Measurements from ENCODE around the gene DLX4.

The DLX4 gene

DNA sequence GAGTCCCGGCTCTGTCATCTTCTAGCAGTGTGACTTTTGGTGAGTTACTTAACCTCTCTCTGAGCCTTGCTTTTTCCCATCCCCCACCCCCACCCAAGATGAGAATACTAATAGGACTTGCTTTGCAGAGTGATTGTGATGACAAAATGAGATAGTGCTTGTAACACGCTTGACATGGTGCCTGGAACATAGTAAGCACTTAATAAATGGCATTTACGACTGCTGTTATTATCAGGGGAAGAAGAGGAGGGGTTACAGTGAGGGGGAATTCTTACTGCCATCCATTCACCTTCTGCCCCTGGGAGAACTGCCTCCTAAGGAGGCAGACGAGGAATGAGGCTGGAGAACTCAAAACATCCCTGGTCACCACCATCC is 7.8 kb downstream of the DLX4 start:
- TF ChIP-seq ARNTL (CRISPR knock-in tag; IDR thresholded peaks at IDR 0.05; ENCODE audit: borderline replicate concordance, low read depth) (no peak), ZFP3 (CRISPR knock-in tag; IDR thresholded peaks at IDR 0.05) (no peak), ZC3H10 (CRISPR knock-in tag; IDR thresholded peaks at IDR 0.05) (no peak), CSDC2 (CRISPR knock-in tag; IDR thresholded peaks at IDR 0.05) (no peak), ZNF565 (CRISPR knock-in tag; conservative IDR thresholded peaks at IDR 0.05; ENCODE audit: low read depth) (no peak), PPARA (CRISPR knock-in tag; IDR thresholded peaks at IDR 0.05; ENCODE audit: borderline replicate concordance) (no peak), CREB5 (CRISPR knock-in tag; IDR thresholded peaks at IDR 0.05; ENCODE audit: low read depth) (no peak), BACH2 (CRISPR knock-in tag; IDR thresholded peaks at IDR 0.05; ENCODE audit: borderline replicate concordance) (no peak), TSHZ2 (CRISPR knock-in tag; IDR thresholded peaks at IDR 0.05) (no peak), ZFP30 (CRISPR knock-in tag; IDR thresholded peaks at IDR 0.05) (no peak), GLIS3 (CRISPR knock-in tag; IDR thresholded peaks at IDR 0.05) (no peak), OSR1 (CRISPR knock-in tag; IDR thresholded peaks at IDR 0.05) (no peak), ESRRG (CRISPR knock-in tag; IDR thresholded peaks at IDR 0.05) (no peak), TCF4 (CRISPR knock-in tag; IDR thresholded peaks at IDR 0.05; ENCODE audit: borderline replicate concordance) (no peak), SNAI2 (CRISPR knock-in tag; IDR thresholded peaks at IDR 0.05) (no peak)
- TF ChIP-seq, protein P1, sequence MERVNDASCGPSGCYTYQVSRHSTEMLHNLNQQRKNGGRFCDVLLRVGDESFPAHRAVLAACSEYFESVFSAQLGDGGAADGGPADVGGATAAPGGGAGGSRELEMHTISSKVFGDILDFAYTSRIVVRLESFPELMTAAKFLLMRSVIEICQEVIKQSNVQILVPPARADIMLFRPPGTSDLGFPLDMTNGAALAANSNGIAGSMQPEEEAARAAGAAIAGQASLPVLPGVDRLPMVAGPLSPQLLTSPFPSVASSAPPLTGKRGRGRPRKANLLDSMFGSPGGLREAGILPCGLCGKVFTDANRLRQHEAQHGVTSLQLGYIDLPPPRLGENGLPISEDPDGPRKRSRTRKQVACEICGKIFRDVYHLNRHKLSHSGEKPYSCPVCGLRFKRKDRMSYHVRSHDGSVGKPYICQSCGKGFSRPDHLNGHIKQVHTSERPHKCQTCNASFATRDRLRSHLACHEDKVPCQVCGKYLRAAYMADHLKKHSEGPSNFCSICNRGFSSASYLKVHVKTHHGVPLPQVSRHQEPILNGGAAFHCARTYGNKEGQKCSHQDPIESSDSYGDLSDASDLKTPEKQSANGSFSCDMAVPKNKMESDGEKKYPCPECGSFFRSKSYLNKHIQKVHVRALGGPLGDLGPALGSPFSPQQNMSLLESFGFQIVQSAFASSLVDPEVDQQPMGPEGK (CRISPR knock-in tag; IDR thresholded peaks at IDR 0.05; ENCODE audit: borderline replicate concordance): no peak
- TF ChIP-seq, protein P2, sequence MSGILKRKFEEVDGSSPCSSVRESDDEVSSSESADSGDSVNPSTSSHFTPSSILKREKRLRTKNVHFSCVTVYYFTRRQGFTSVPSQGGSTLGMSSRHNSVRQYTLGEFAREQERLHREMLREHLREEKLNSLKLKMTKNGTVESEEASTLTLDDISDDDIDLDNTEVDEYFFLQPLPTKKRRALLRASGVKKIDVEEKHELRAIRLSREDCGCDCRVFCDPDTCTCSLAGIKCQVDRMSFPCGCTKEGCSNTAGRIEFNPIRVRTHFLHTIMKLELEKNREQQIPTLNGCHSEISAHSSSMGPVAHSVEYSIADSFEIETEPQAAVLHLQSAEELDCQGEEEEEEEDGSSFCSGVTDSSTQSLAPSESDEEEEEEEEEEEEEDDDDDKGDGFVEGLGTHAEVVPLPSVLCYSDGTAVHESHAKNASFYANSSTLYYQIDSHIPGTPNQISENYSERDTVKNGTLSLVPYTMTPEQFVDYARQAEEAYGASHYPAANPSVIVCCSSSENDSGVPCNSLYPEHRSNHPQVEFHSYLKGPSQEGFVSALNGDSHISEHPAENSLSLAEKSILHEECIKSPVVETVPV (CRISPR knock-in tag; IDR thresholded peaks at IDR 0.05): no peak

DNA sequence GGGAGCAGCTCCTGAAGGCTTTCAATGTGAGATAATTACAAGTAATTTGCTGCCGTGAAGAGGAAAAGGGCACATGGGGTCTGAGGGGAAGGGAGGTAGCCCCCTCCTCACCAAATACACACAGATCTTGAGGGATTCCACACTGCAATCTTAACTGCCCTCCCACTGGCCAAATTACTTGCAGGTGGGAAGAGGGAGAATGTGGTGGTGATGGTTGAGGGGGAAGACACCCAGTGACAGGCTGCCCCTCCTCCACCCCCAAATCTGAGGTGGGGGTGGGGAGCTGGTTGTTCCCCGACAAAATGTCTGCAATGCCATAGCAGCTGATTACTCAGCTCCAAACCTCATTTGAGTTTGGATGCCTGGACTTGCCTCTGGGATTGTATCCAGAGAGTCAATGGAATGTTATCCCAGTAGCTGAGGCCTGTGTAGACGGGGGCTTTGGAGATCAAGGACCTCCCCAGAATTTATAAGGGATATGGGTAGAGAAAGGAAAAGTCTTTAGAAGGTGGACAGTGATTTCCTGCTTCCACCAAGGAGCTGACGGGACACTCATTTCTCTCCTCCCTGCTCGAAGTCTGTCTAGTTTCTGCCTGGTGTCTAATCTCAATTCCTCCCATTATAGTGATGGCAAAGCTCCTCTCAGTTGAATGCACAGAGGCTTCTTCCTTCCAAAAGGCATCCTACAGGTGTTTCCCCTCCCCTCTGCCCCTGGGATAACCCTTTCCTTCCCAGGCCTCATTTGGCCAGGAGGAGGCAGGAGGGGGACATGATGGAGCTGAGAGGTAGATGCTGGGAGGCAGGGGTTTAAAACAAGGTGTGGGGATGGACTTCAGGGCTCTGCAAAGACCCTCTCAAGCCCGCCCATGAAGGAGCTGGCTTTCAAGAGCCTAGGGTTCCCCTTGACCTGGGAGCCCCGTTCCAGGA is 8.7 kb downstream of the DLX4 start:
- ATAC-seq: no peak
- no peak for TF ChIP-seq ZNF565 (CRISPR knock-in tag; conservative IDR thresholded peaks at IDR 0.05; ENCODE audit: low read depth)
- TF ChIP-seq ARNTL (CRISPR knock-in tag; IDR thresholded peaks at IDR 0.05; ENCODE audit: borderline replicate concordance, low read depth): no peak
- TF ChIP-seq ISL1 (CRISPR knock-in tag; IDR thresholded peaks at IDR 0.05): no peak
- TF ChIP-seq ZFP3 (CRISPR knock-in tag; IDR thresholded peaks at IDR 0.05): no peak
- TF ChIP-seq ZNF8 (CRISPR knock-in tag; IDR thresholded peaks at IDR 0.05): no peak
- TF ChIP-seq, protein P3, sequence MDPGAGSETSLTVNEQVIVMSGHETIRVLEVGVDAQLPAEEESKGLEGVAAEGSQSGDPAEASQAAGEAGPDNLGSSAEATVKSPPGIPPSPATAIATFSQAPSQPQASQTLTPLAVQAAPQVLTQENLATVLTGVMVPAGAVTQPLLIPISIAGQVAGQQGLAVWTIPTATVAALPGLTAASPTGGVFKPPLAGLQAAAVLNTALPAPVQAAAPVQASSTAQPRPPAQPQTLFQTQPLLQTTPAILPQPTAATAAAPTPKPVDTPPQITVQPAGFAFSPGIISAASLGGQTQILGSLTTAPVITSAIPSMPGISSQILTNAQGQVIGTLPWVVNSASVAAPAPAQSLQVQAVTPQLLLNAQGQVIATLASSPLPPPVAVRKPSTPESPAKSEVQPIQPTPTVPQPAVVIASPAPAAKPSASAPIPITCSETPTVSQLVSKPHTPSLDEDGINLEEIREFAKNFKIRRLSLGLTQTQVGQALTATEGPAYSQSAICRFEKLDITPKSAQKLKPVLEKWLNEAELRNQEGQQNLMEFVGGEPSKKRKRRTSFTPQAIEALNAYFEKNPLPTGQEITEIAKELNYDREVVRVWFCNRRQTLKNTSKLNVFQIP (CRISPR knock-in tag; IDR thresholded peaks at IDR 0.05; ENCODE audit: borderline replicate concordance, low read depth): no peak
- TF ChIP-seq GLIS3 (CRISPR knock-in tag; IDR thresholded peaks at IDR 0.05): no peak
- TF ChIP-seq CREB5 (CRISPR knock-in tag; IDR thresholded peaks at IDR 0.05; ENCODE audit: low read depth): no peak
- no peak for TF ChIP-seq SNAI2 (CRISPR knock-in tag; IDR thresholded peaks at IDR 0.05)
- no peak for TF ChIP-seq ZFP30 (CRISPR knock-in tag; IDR thresholded peaks at IDR 0.05)
- no peak for TF ChIP-seq ZNF70 (CRISPR knock-in tag; IDR thresholded peaks at IDR 0.05)
- TF ChIP-seq, protein P2 (CRISPR knock-in tag; IDR thresholded peaks at IDR 0.05): no peak

More for the DNA sequence above, 7.8 kb downstream of the DLX4 start:
- no peak for ATAC-seq
